22Rv1 (cell line): ENCODE results near the gene RNU7-1.

ENCODE experiments used
- ZFX ChIP-seq: fragments of 450-650 bp; IDR thresholded peaks from 2 replicates; pipeline ENCODE4 v1.6.1; 2017; ENCODE audit warnings: antibody characterized with exemption, borderline replicate concordance
- TF ChIP-seq, protein P1 (sequence below): fragments of 450-650 bp; IDR thresholded peaks from 2 replicates; pipeline ENCODE4 v1.5.1; 2017; ENCODE audit warnings: mild to moderate bottlenecking

DNA sequence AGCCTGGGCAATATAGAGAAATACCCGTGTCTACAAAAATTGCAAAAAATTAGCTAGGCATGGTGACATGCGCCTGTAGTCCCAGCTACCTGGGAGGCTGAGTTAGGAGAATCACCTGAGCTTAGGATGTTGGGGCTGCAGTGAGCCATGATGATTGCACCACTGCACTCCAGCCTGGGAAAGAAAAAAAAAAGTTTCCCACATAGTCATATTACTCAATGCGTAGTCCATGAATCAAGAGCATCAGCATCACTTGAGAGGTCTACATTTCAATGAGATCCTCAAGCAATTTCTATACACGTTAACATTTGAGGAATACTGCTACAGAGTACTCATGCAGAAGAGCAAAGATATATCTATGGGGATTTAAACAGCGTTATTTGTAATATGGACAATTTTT, 44.2 kb upstream of the RNU7-1 start:
- TF ChIP-seq, protein P1, sequence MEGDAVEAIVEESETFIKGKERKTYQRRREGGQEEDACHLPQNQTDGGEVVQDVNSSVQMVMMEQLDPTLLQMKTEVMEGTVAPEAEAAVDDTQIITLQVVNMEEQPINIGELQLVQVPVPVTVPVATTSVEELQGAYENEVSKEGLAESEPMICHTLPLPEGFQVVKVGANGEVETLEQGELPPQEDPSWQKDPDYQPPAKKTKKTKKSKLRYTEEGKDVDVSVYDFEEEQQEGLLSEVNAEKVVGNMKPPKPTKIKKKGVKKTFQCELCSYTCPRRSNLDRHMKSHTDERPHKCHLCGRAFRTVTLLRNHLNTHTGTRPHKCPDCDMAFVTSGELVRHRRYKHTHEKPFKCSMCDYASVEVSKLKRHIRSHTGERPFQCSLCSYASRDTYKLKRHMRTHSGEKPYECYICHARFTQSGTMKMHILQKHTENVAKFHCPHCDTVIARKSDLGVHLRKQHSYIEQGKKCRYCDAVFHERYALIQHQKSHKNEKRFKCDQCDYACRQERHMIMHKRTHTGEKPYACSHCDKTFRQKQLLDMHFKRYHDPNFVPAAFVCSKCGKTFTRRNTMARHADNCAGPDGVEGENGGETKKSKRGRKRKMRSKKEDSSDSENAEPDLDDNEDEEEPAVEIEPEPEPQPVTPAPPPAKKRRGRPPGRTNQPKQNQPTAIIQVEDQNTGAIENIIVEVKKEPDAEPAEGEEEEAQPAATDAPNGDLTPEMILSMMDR, result no peak
- TF ChIP-seq ZFX, result no peak
